ENCODE data around the gene MAG.

- no peak for TF ChIP-seq CTCF (IDR thresholded peaks at IDR 0.05)
- no peak for TF ChIP-seq POLR2A (IDR thresholded peaks at IDR 0.05)
These were observed 10.0 kb downstream of the MAG start for GRCh38 chr19:35301961-35302360.

Measured in body of pancreas (tissue), 4 donors.